A549 (cell line): Measurements from ENCODE around the gene SF3A2. TPM values are rescaled to one million over a fixed set of nuclear protein-coding genes. Genes with fewer than 3 reads are reported as not detected.

Experiments used
- ATAC-seq, 2 experiments: fragments of 200-7000 bp in 1 of 2; fragments of >200 bp in 1 of 2; cut with Nextera tagmentation in 1 of 2; cut with Tn5 transposase in 1 of 2; 3 replicates each; pipeline versions ENCODE4 v1.8.0 to v1.9.1; 2018 to 2020; ENCODE audit warnings: mild to moderate bottlenecking in 1 of 2, moderate library complexity in 1 of 2
- CTCF ChIA-PET: fragments of 300-600 bp; sonication (Branson Sonifier 250); formaldehyde crosslinking; extraction: SDS; loops from one replicate; lab custom pipeline; 2021; ENCODE audit warnings: antibody characterized with exemption, inconsistent platforms; lab: Yijun Ruan, JAX
- POLR2A ChIA-PET: fragments of 350-600 bp; formaldehyde crosslinking; extraction: SDS; loops from one replicate; lab custom pipeline; 2021; ENCODE audit warnings: antibody characterized with exemption, inconsistent platforms; lab: Yijun Ruan, JAX
- DNase-seq, 2 experiments: peaks; one replicate each; pipeline versions ENCODE4 v3.0.0 to v3.0.0-alpha.2; 2011 to 2016; ENCODE audit warnings: low read depth in 1 of 2, low spot score in 1 of 2
- FAIRE-seq: peaks from 2 replicates; lab custom pipeline; 2011; peaks lifted over from hg19 to GRCh38; lab: Jason Lieb, UNC
- H3K27ac ChIP-seq, 2 experiments: fragments of >200 bp; sonication (Bioruptor Twin); formaldehyde crosslinking; 3 replicates each; pipeline ENCODE4 v1.5.1; 2016 to 2017
- H3K4me1 ChIP-seq: fragments of >200 bp; sonication (Bioruptor Twin); formaldehyde crosslinking; 3 replicates; pipeline ENCODE4 v1.6.1; 2016
- H3K4me2 ChIP-seq: fragments of >200 bp; sonication (Bioruptor Twin); formaldehyde crosslinking; 3 replicates; pipeline ENCODE4 v1.6.1; 2016
- H3K4me3 ChIP-seq: fragments of >200 bp; sonication (Bioruptor Twin); formaldehyde crosslinking; 3 replicates; pipeline ENCODE4 v1.5.1; 2016
- H3K9me3 ChIP-seq: fragments of >200 bp; sonication (Bioruptor Twin); formaldehyde crosslinking; 3 replicates; pipeline ENCODE4 v1.6.1; 2016
- BHLHE40 ChIP-seq: IDR thresholded peaks from 2 replicates; pipeline ENCODE4 v1.6.1; 2012; ENCODE audit warnings: low read depth, low read length, inconsistent platforms
- CBX2 ChIP-seq: fragments of 200-600 bp; sonication (generic); IDR thresholded peaks from 2 replicates; pipeline ENCODE4 v1.6.1; 2016; ENCODE audit warnings: low read depth, mild to moderate bottlenecking, borderline replicate concordance
- CBX8 ChIP-seq: fragments of 200-600 bp; sonication (generic); IDR thresholded peaks from 2 replicates; pipeline ENCODE4 v1.6.1; 2016
- CEBPB ChIP-seq, 2 experiments: fragments of >200 bp in 1 of 2; sonication (Bioruptor Twin) in 1 of 2; formaldehyde crosslinking in 1 of 2; IDR thresholded peaks; 2 replicates each; pipeline ENCODE4 v1.6.1; 2012 to 2016
- CHD2 ChIP-seq: fragments of 150-350 bp; IDR thresholded peaks from 2 replicates; pipeline ENCODE4 v1.6.1; 2014; ENCODE audit warnings: low read length; ENCODE audit not compliant: partially characterized antibody
- CHD4 ChIP-seq: fragments of 200-600 bp; sonication (generic); IDR thresholded peaks from 2 replicates; pipeline ENCODE4 v1.6.1; 2016; ENCODE audit warnings: antibody characterized with exemption, mild to moderate bottlenecking, borderline replicate concordance
- EHF ChIP-seq: fragments of 250-450 bp; sonication (Bioruptor Pico); IDR thresholded peaks from 2 replicates; pipeline ENCODE4 v1.5.0; 2020; ENCODE audit warnings: mild to moderate bottlenecking
- EHMT2 ChIP-seq: fragments of 200-600 bp; sonication (generic); IDR thresholded peaks from 2 replicates; pipeline ENCODE4 v1.6.1; 2016; ENCODE audit warnings: antibody characterized with exemption, low read depth, mild to moderate bottlenecking, moderate library complexity
- EP300 ChIP-seq, 2 experiments: fragments of >200 bp; sonication (Bioruptor Twin); formaldehyde crosslinking; IDR thresholded peaks; 2 replicates in 1 of 2; 3 replicates in 1 of 2; pipeline ENCODE4 v1.6.1; 2016 to 2017
- FOSB ChIP-seq: fragments of 250-450 bp; sonication (Bioruptor Pico); IDR thresholded peaks from 2 replicates; pipeline ENCODE4 v1.5.0; 2020; ENCODE audit warnings: mild to moderate bottlenecking, moderate library complexity
- FOSL2 ChIP-seq, 2 experiments: fragments of 450-650 bp in 1 of 2; fragments of >200 bp in 1 of 2; sonication (Bioruptor Twin) in 1 of 2; formaldehyde crosslinking; IDR thresholded peaks; 2 replicates each; pipeline versions ENCODE4 v1.5.0 to v1.6.1; 2016 to 2020; ENCODE audit warnings: mild to moderate bottlenecking in 1 of 2, moderate library complexity in 1 of 2
- FOXS1 ChIP-seq: fragments of 250-450 bp; sonication (Bioruptor Pico); IDR thresholded peaks from 2 replicates; pipeline ENCODE4 v1.5.0; 2020; ENCODE audit warnings: mild to moderate bottlenecking, moderate library complexity
- GATA3 ChIP-seq: IDR thresholded peaks from 2 replicates; pipeline ENCODE4 v1.6.1; 2012; ENCODE audit warnings: borderline replicate concordance
- HOXA7 ChIP-seq: fragments of 250-450 bp; sonication (Bioruptor Pico); IDR thresholded peaks from 2 replicates; pipeline ENCODE4 v1.5.0; 2020; ENCODE audit warnings: mild to moderate bottlenecking, moderate library complexity
- JUNB ChIP-seq: fragments of >200 bp; sonication (Bioruptor Twin); formaldehyde crosslinking; IDR thresholded peaks from 2 replicates; pipeline ENCODE4 v1.6.1; 2016
- KDM5A ChIP-seq: fragments of 200-600 bp; sonication (generic); IDR thresholded peaks from 2 replicates; pipeline ENCODE4 v1.6.1; 2016; ENCODE audit warnings: antibody characterized with exemption, mild to moderate bottlenecking
- MAZ ChIP-seq: fragments of 150-350 bp; IDR thresholded peaks from 2 replicates; pipeline ENCODE4 v1.6.1; 2014; ENCODE audit warnings: antibody characterized with exemption, low read depth, low read length, borderline replicate concordance
- NPAS2 ChIP-seq: fragments of 250-450 bp; sonication (Bioruptor Pico); IDR thresholded peaks from 2 replicates; pipeline ENCODE4 v1.8.0; 2022; ENCODE audit warnings: mild to moderate bottlenecking, moderate library complexity, borderline replicate concordance
- POLR2A ChIP-seq: IDR thresholded peaks from 2 replicates; pipeline ENCODE4 v1.6.1; 2012; ENCODE audit warnings: mild to moderate bottlenecking, low read length
- POLR2AphosphoS2 ChIP-seq: conservative IDR thresholded peaks from 2 replicates; pipeline ENCODE4 v1.6.1; 2012; ENCODE audit warnings: low read length, improper control_type of control experiment, inconsistent platforms
- RARB ChIP-seq: fragments of 250-450 bp; sonication (Bioruptor Pico); IDR thresholded peaks from 2 replicates; pipeline ENCODE4 v1.8.0; 2021; ENCODE audit warnings: mild to moderate bottlenecking, moderate library complexity
- RCOR1 ChIP-seq: fragments of 150-350 bp; IDR thresholded peaks from 2 replicates; pipeline ENCODE4 v1.6.1; 2014; ENCODE audit warnings: antibody characterized with exemption, low read length, low read depth
- RFX5 ChIP-seq: fragments of 450-650 bp; IDR thresholded peaks from 2 replicates; pipeline ENCODE4 v1.7.1; 2014; ENCODE audit warnings: antibody characterized with exemption, mild to moderate bottlenecking, moderate library complexity
- TFCP2L1 ChIP-seq: fragments of 250-450 bp; sonication (Bioruptor Pico); IDR thresholded peaks from 2 replicates; pipeline ENCODE4 v1.5.0; 2021; ENCODE audit warnings: mild to moderate bottlenecking
- ZFP36 ChIP-seq: fragments of 450-650 bp; IDR thresholded peaks from 2 replicates; pipeline ENCODE4 v1.6.1; 2014; ENCODE audit warnings: borderline replicate concordance; ENCODE audit not compliant: partially characterized antibody
- ZNF302 ChIP-seq: fragments of 250-450 bp; sonication (Bioruptor Pico); IDR thresholded peaks from 2 replicates; pipeline ENCODE4 v1.9.0; 2021; ENCODE audit warnings: inconsistent platforms, mild to moderate bottlenecking, moderate library complexity
- ZSCAN20 ChIP-seq: fragments of 250-450 bp; sonication (Bioruptor Pico); IDR thresholded peaks from 2 replicates; pipeline ENCODE4 v1.8.0; 2022; ENCODE audit warnings: mild to moderate bottlenecking, moderate library complexity
- WGBS: methylation state at CpG from one replicate; pipeline ENCODE4 v1.1.6; 2017; ENCODE audit errors: missing lambda C conversion rate; 5-methylcytosine and 5-hydroxymethylcytosine counted together
- polyA plus RNA-seq, 4 experiments: library from polyadenylated mRNA; depleted of rRNA in 3 of 4; stranded (reverse); fragments of >200 nt; fragmentation: RNase III in 1 of 4; extraction: RNeasy Plus Mini Kit Qiagen cat#74134 plus additional on column Dnase treatment in 1 of 4; gene quantifications; 2 replicates in 3 of 4; 3 replicates in 1 of 4; pipeline ENCODE4 v1.2.3, GENCODE V29; 2011 to 2017
- TF ChIP-seq, protein P1 (sequence below): IDR thresholded peaks from 2 replicates; pipeline ENCODE4 v1.6.1; 2012; ENCODE audit warnings: low read depth, borderline replicate concordance
- TF ChIP-seq, protein P2 (sequence below): fragments of 150-350 bp; IDR thresholded peaks from 2 replicates; pipeline ENCODE4 v1.6.1; 2014; ENCODE audit warnings: low read depth, mild to moderate bottlenecking, low read length
- TF ChIP-seq, protein P3 (sequence below): IDR thresholded peaks from 2 replicates; pipeline ENCODE4 v1.6.1; 2012
- TF ChIP-seq, protein P4 (sequence below): fragments of 450-650 bp; IDR thresholded peaks from 2 replicates; pipeline ENCODE4 v1.6.1; 2014; ENCODE audit warnings: antibody characterized with exemption
- TF ChIP-seq, protein P5 (sequence below): fragments of >200 bp; sonication (Bioruptor Twin); formaldehyde crosslinking; IDR thresholded peaks from 3 replicates; pipeline ENCODE4 v1.5.1; 2016

Gene SF3A2
- polyA plus RNA-seq, 2 of the 4 experiments (the other 2 are of a cell fraction): 11.9 to 68.2 TPM

DNA sequence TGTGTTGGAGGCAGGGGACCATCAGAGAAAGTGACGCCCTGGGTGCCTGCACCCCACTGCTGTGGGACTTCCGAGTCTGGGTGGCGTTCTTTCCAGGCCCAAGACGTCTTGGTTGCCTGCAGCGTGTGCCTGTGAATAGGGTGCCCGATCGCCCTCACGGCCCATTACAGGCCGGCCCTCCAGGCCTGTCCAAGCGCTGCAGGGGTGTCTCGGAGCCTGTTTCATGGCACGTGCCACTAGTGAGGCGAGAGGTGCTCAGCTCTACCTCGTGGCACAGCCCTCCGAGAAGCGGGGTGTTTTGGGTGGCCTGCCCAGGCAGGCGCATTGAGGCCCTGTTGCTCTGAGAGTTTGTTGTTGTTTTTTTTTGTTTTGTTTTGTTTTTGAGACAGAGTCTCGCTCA, 42.8 kb upstream of the SF3A2 start:
- no peak overlapping the region for H3K27ac ChIP-seq
- no peaks in the 10 kb centered on the region for H3K4me1 ChIP-seq
- TF ChIP-seq ZFP36: no peak
- TF ChIP-seq JUNB: no peak
- TF ChIP-seq NPAS2 (CRISPR knock-in tag): no peak
- TF ChIP-seq RCOR1: no peak
- TF ChIP-seq, protein P1, sequence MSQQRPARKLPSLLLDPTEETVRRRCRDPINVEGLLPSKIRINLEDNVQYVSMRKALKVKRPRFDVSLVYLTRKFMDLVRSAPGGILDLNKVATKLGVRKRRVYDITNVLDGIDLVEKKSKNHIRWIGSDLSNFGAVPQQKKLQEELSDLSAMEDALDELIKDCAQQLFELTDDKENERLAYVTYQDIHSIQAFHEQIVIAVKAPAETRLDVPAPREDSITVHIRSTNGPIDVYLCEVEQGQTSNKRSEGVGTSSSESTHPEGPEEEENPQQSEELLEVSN: no peak
- no peak for TF ChIP-seq BHLHE40
- TF ChIP-seq EHMT2: no peak
- TF ChIP-seq, protein P2, sequence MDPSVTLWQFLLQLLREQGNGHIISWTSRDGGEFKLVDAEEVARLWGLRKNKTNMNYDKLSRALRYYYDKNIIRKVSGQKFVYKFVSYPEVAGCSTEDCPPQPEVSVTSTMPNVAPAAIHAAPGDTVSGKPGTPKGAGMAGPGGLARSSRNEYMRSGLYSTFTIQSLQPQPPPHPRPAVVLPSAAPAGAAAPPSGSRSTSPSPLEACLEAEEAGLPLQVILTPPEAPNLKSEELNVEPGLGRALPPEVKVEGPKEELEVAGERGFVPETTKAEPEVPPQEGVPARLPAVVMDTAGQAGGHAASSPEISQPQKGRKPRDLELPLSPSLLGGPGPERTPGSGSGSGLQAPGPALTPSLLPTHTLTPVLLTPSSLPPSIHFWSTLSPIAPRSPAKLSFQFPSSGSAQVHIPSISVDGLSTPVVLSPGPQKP: no peak
- no peak for TF ChIP-seq CBX2
- no peak for TF ChIP-seq RFX5
- no peak for TF ChIP-seq HOXA7
- TF ChIP-seq, protein P3, sequence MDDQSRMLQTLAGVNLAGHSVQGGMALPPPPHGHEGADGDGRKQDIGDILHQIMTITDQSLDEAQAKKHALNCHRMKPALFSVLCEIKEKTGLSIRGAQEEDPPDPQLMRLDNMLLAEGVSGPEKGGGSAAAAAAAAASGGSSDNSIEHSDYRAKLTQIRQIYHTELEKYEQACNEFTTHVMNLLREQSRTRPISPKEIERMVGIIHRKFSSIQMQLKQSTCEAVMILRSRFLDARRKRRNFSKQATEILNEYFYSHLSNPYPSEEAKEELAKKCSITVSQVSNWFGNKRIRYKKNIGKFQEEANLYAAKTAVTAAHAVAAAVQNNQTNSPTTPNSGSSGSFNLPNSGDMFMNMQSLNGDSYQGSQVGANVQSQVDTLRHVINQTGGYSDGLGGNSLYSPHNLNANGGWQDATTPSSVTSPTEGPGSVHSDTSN: no peak
- TF ChIP-seq FOSB (CRISPR knock-in tag): no peak
- TF ChIP-seq POLR2AphosphoS2: no peak
- no peak for TF ChIP-seq CEBPB (IDR thresholded peaks at IDR 0.05)
- TF ChIP-seq CBX8: no peak
- TF ChIP-seq CHD2: no peak
- no peak for TF ChIP-seq KDM5A
- TF ChIP-seq, all 56 proteins: peak for 0
- FAIRE-seq (no peak), ATAC-seq (no peak), DNase-seq (no peak)
- ChIA-PET CTCF (interaction anchor here (1.0 kb wide), 1 partner anchor 555 kb away, joined by 3 read pairs; no protein-coding TSS in a partner anchor), POLR2A (no interaction called here)
- H3K9me3 ChIP-seq: no peaks in the 10 kb centered on the region
- H3K4me3 ChIP-seq: no peak overlapping the region
- 95% methylated on average over 17 of the region's 18 CpGs for WGBS
- H3K4me2 ChIP-seq: no peak overlapping the region

DNA sequence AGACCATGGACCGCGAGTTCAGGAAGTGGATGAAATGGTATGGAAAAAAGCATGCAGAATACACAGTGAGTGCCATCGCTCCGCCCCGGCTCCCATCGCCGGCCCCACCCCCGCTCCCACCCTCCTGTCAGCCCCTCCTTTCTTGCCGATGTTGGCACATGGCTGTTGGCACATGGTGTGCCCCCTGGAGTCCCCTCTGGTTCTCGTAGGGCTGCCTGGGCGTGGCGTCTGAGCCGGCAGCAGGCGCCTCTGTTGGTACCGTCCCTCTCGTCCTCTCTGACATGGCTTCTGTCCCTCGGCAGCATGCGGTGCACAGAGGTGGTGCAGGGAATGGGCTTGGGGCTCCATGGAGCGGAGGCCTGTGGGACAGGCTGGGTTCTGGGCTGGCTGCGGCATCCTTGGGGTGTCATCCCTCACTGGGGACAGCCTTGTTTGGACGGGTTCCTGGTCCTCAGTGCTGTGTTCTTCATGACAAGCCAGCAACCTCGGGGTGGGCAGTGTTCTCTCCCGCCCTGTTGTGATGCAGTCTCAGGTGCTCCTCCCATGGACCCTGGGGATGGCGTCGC, 42.0 kb upstream of the SF3A2 start:
- 93% methylated on average over 14 of the region's 25 CpGs for WGBS
- Histone ChIP-seq H3K9me3 (no peaks in the 10 kb centered on the region), H3K27ac (no peak overlapping the region), H3K4me3 (no peak overlapping the region), H3K4me2 (no peak overlapping the region), H3K4me1 (no peaks in the 10 kb centered on the region)
- ChIA-PET CTCF (interaction anchor here (1.0 kb wide), 1 partner anchor 555 kb away, joined by 3 read pairs; no protein-coding TSS in a partner anchor), POLR2A (no interaction called here)
- ATAC-seq (no peak), FAIRE-seq (no peak), DNase-seq (no peak)
- TF ChIP-seq EP300 (IDR thresholded peaks at IDR 0.05): no peak
- no peak for TF ChIP-seq RFX5
- TF ChIP-seq FOXS1: no peak
- TF ChIP-seq, protein P4, sequence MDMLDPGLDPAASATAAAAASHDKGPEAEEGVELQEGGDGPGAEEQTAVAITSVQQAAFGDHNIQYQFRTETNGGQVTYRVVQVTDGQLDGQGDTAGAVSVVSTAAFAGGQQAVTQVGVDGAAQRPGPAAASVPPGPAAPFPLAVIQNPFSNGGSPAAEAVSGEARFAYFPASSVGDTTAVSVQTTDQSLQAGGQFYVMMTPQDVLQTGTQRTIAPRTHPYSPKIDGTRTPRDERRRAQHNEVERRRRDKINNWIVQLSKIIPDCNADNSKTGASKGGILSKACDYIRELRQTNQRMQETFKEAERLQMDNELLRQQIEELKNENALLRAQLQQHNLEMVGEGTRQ: no peak
- TF ChIP-seq FOSL2 (IDR thresholded peaks at IDR 0.05): no peak
- TF ChIP-seq FOSL2 (CRISPR knock-in tag; IDR thresholded peaks at IDR 0.05): no peak
- no peak for TF ChIP-seq HOXA7
- no peak for TF ChIP-seq GATA3
- TF ChIP-seq CHD2: no peak
- TF ChIP-seq EHF (CRISPR knock-in tag): no peak
- TF ChIP-seq RARB: no peak
- no peak for TF ChIP-seq ZSCAN20 (CRISPR knock-in tag)
- TF ChIP-seq POLR2A: no peak
- no peak for TF ChIP-seq ZNF302
- no peak for TF ChIP-seq CHD4
- no peak for TF ChIP-seq MAZ
- TF ChIP-seq, protein P5, sequence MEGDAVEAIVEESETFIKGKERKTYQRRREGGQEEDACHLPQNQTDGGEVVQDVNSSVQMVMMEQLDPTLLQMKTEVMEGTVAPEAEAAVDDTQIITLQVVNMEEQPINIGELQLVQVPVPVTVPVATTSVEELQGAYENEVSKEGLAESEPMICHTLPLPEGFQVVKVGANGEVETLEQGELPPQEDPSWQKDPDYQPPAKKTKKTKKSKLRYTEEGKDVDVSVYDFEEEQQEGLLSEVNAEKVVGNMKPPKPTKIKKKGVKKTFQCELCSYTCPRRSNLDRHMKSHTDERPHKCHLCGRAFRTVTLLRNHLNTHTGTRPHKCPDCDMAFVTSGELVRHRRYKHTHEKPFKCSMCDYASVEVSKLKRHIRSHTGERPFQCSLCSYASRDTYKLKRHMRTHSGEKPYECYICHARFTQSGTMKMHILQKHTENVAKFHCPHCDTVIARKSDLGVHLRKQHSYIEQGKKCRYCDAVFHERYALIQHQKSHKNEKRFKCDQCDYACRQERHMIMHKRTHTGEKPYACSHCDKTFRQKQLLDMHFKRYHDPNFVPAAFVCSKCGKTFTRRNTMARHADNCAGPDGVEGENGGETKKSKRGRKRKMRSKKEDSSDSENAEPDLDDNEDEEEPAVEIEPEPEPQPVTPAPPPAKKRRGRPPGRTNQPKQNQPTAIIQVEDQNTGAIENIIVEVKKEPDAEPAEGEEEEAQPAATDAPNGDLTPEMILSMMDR: no peak
- no peak for TF ChIP-seq TFCP2L1
